CD4-positive, alpha-beta T cell treated with Interleukin-17A for 4 hours (primary cell): ENCODE measurements around the gene HMSD.

Experiments used
- DNase-seq: peaks from one replicate; pipeline ENCODE4 v3.0.0-alpha.2; 2020; ENCODE audit warnings: mixed read lengths

HMSD gene

GRCh38 chr18:63997041-63997440 is 47.9 kb downstream of the HMSD start:
- no peak for DNase-seq

GRCh38 chr18:63997606-63998005 is 48.5 kb downstream of the HMSD start:
- no peak for DNase-seq

GRCh38 chr18:63999871-64000270 is 50.8 kb downstream of the HMSD start:
- DNase-seq = no peak

GRCh38 chr18:64002581-64002980 is 53.5 kb downstream of the HMSD start:
- DNase-seq = no peak

GRCh38 chr18:64009305-64009704 is 60.2 kb downstream of the HMSD start:
- DNase-seq = no peak
